Measurements from ENCODE around the gene CFAP46.
"Not testable (repeated sequence)": the region's sequence is repeated elsewhere in the genome, so short reads cannot be mapped to it uniquely, and the experiment has no call there.

Gene CFAP46

DNA sequence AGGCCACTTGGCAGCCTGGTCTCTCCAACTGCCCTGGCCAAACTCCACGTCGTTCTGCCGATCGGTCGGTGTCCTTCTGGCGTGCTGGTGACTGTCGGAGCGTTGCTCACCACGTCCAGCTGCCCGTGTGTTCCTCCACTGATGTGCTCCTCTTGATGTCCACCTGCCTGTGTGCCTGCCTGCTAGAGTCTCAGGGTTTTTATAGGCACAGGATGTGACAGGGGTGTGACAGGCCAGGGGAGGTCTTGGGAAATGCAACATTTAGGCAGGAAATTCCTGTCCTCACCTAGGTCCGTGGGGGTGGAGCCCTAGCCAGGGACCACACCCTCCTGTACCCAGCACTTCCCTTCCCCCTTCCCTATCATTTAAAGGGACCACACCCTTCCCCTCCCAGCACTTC lies 25.2 kb upstream of the CFAP46 start:
- Histone ChIP-seq H3K27me3 (ENCODE audit: control insufficient read depth in 1 of 2, insufficient read depth in 2 of 2, low read length in 2 of 2) (peaks cover 5 to 25% of the 10 kb centered on the region in 2 donors), H3K4me3 (ENCODE audit: low read depth in 1 of 2, low read length in 2 of 2) (no peak overlapping the region), H3K36me3 (ENCODE audit: insufficient read depth, low read length) (no peaks in the 10 kb centered on the region), H3K27ac (ENCODE audit: low read depth, low read length) (no peak overlapping the region), H3K9ac (ENCODE audit: low read length) (no peak overlapping the region), H3K9me3 (ENCODE audit: low read length) (no peaks in the 10 kb centered on the region), H3K4me1 (ENCODE audit: insufficient read depth, low read length) (no peaks in the 10 kb centered on the region)

DNA sequence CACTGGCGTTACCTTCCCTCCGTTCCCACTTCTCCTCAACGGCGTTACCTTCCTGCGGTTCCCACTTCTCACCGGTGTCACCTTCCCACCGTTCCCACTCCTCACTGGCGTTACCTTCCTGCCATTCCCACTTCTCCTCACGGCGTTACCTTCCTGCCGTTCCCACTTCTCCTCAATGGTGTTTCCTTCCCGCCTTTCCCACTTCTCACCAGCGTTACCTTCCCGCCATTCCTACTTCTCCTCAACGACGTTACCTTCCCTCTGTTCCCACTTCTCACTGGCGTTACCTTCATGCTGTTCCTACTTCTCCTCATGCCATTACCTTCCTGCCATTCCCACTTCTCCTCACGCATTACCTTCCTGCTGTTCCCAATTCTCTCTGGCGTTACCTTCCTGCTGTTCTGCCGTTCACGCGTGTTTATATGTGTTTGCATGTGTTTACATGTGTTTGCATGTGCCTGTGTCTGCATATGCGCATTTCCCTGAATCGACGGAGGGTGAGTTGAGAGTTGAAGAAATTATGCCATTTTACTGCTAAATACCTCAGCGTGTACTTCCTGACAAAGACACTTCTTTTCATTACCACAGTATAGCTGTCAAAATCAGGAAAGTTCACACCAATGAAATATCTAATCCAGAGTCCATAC lies 23.2 kb upstream of the CFAP46 start:
- Histone ChIP-seq H3K4me1 (ENCODE audit: insufficient read depth, low read length) (no peaks in the 10 kb centered on the region), H3K4me3 (ENCODE audit: low read depth in 1 of 2, low read length in 2 of 2) (no peak overlapping the region), H3K27me3 (ENCODE audit: control insufficient read depth in 1 of 2, insufficient read depth in 2 of 2, low read length in 2 of 2) (peaks cover 5 to 6% of the 10 kb centered on the region in 2 donors), H3K27ac (ENCODE audit: low read depth, low read length) (no peak overlapping the region), H3K36me3 (ENCODE audit: insufficient read depth, low read length) (no peaks in the 10 kb centered on the region), H3K9ac (ENCODE audit: low read length) (no peak overlapping the region), H3K9me3 (ENCODE audit: low read length) (no peaks in the 10 kb centered on the region)

DNA sequence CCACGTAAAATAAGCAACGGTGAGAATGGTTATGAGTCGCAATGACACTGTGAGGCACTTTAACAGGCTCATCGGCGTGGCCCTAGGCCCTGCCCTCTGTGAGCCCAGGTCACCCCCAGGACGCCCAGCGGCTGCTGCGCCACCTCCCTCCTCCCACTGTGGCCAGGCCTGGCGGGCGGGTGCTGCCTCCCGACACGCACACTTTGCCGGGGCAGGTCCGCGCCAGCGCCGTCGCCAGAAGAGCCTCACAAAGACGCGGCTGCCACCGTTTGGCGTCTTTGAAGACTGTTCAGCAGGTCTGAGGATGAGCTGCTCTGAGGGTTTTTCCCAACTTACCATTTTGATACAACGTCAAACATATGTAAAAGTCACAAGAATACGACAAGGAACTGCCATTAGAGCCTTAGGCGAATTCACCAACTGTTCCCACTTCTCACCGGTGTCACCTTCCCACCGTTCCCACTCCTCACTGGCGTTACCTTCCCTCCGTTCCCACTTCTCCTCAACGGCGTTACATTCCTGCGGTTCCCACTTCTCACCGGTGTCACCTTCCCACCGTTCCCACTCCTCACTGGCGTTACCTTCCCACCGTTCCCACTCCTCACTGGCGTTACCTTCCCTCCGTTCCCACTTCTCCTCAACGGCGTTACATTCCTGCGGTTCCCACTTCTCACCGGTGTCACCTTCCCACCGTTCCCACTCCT lies 22.5 kb upstream of the CFAP46 start:
- not testable (repeated sequence) for H3K9ac ChIP-seq (ENCODE audit: low read length); H3K4me3 ChIP-seq (ENCODE audit: low read depth in 1 of 2, low read length in 2 of 2); H3K27ac ChIP-seq (ENCODE audit: low read depth, low read length)

DNA sequence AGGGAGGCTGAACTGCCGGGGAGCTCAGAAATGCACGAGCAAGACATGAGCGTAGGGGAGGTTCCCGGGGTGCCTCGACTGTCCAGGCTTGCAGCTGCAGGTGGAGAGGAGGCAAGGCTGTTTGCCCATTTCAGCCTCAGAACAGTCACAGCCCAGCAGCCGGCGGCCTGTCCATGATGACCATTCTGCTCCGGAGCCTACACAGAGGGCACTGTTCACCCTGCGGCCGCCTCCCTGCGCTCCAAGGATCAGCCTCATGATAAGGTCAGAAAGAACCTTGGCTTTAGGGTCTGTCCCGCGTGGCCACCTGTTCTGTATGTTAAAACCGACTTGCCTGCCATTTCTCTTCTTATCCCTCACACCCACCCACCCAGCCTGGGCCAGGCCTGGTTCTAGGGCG lies 21.9 kb upstream of the CFAP46 start:
- Histone ChIP-seq H3K4me3 (ENCODE audit: low read depth in 1 of 2, low read length in 2 of 2) (no peak overlapping the region), H3K9ac (ENCODE audit: low read length) (no peak overlapping the region), H3K9me3 (ENCODE audit: low read length) (no peaks in the 10 kb centered on the region), H3K36me3 (ENCODE audit: insufficient read depth, low read length) (no peaks in the 10 kb centered on the region), H3K27ac (ENCODE audit: low read depth, low read length) (no peak overlapping the region), H3K4me1 (ENCODE audit: insufficient read depth, low read length) (no peaks in the 10 kb centered on the region), H3K27me3 (ENCODE audit: control insufficient read depth in 1 of 2, insufficient read depth in 2 of 2, low read length in 2 of 2) (peaks cover 5% of the 10 kb centered on the region in 2 donors)

More for the DNA sequence above, 22.5 kb upstream of the CFAP46 start:
- not testable (repeated sequence) for H3K4me1 ChIP-seq (ENCODE audit: insufficient read depth, low read length); H3K27me3 ChIP-seq (ENCODE audit: control insufficient read depth in 1 of 2, insufficient read depth in 2 of 2, low read length in 2 of 2); H3K36me3 ChIP-seq (ENCODE audit: insufficient read depth, low read length); H3K9me3 ChIP-seq (ENCODE audit: low read length)

DNA sequence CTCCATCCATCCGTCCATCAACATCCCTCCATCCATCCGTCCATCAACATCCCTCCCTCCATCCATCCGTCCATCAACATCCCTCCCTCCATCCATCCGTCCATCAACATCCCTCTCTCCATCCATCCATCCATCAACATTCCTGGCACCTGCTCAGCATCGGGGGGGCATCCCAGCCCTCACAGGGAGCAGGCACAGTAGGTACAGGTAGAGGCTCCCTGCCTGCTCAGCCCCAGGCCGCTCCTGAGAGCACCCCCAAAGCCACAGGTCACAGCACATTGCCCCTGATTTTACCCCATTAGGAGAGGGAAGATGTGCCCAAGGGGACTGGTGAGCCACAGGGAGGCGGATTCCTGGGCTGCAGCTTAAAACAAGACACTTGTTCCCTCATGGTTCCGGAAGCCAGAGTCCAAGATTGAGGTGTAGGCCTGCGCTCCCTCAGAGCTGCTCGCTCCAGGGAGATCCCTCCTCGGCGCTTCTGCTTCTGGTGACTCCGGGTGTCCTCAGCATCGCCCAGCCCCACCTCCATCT lies 21.1 kb upstream of the CFAP46 start:
- Histone ChIP-seq H3K4me1 (ENCODE audit: insufficient read depth, low read length) (no peaks in the 10 kb centered on the region), H3K27me3 (ENCODE audit: control insufficient read depth in 1 of 2, insufficient read depth in 2 of 2, low read length in 2 of 2) (peaks cover 5% of the 10 kb centered on the region in 2 donors), H3K27ac (ENCODE audit: low read depth, low read length) (no peak overlapping the region), H3K36me3 (ENCODE audit: insufficient read depth, low read length) (no peaks in the 10 kb centered on the region), H3K9ac (ENCODE audit: low read length) (no peak overlapping the region), H3K9me3 (ENCODE audit: low read length) (no peaks in the 10 kb centered on the region), H3K4me3 (ENCODE audit: low read depth in 1 of 2, low read length in 2 of 2) (no peak overlapping the region)

DNA sequence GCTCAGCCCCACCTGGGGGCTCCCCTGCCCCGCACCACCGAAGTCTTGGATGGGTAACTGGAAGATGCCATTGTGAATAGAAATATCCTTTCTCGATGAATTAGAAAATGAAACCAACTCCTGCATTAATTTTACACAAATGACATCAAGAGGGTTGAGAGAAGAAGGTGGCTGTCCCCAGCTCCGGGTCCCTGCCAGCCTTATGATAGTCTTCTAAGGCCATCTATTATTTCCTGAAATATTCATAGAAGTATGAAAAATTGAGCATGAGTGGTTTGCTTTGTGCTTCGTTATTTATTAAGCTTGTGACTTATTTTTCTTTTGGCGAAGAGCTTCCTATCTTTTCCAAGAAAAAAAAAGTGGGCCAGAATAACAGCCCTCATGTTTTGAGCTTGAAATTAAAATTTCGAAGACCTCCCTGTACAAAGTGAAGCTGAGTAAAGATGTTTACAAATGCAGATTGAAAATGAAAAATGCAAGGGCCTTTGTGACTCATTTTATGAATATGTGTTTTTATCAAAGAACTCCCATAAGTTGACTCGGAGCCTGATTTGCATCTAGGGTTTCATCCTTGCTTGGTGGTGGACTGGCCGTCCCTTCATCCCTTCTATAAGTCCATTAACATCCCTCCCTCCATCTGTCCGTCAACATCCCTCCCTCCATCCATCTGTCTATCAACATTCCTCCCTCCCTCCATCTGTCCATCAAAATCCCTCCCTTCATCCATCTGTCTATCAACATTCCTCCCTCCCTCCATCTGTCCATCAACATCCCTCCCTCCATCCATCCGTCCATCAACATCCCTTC lies 20.5 kb upstream of the CFAP46 start:
- Histone ChIP-seq H3K27me3 (ENCODE audit: control insufficient read depth in 1 of 2, insufficient read depth in 2 of 2, low read length in 2 of 2) (peaks cover 5% of the 10 kb centered on the region in 2 donors), H3K9me3 (ENCODE audit: low read length) (no peaks in the 10 kb centered on the region), H3K9ac (ENCODE audit: low read length) (no peak overlapping the region), H3K4me1 (ENCODE audit: insufficient read depth, low read length) (no peaks in the 10 kb centered on the region), H3K36me3 (ENCODE audit: insufficient read depth, low read length) (no peaks in the 10 kb centered on the region), H3K4me3 (ENCODE audit: low read depth in 1 of 2, low read length in 2 of 2) (peak overlapping the region; percentile 55 to 74), H3K27ac (ENCODE audit: low read depth, low read length) (no peak overlapping the region)

DNA sequence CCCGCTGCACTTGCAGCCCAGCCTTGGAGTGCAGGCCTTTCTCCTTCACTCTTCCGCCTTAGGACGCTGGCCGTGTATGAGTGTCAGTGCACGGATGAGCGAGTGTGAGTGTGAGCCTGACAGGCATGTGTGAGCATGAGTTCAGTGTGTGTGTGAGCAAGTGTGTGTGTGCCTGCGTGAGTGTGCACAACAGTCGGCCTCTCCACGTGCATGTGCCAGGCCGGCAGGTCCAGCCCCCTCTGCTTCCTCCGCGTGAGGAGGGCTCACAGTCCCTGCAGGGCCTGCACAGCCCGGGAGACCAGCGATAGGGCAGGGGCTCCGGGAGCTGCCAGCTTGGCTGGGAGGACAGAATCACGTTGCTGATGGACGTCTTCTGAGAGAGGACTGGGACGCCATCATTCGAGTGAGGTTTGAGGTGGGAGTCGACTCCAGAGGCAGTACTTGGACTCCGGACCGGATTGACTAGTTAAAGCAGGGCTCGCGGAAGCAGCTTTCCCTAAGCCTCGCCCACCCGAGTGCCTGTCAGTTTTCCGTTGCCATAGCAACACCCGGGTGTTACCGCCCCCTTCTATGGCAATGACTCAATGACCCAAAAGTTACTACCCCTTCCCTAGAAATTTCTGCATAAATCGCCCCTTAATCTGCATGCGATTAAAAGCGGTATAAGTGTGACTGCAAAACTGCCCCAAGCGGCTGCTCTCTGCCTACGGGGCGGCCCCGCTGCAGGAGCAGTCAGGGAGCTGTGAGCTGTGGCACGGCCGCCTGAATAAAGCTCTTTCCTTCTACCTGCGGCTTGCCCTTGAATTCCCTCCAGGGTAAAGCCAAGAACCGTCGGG lies 19.6 kb upstream of the CFAP46 start:
- H3K4me3 ChIP-seq (ENCODE audit: low read depth in 1 of 2, low read length in 2 of 2): peak overlapping the region; percentile 55 to 74

DNA sequence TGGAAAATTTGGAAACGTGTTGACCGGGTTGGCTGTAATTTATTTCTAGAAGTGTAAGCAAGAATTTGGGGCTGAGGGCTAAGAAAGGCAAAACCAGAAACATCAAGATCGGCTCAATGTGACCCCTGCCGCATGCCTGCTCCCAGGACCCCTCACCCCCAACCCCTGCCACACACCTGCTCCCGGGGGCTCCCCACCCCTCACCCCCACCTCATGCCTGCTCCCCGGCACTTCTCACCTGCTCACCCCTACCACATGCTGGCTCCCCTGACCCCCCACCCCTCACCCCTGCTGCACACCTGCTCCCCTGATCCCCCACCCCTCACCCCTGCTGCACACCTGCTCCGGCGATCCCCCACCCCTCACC lies 19.0 kb upstream of the CFAP46 start:
- peaks cover 5% of the 10 kb centered on the region in 2 donors for H3K27me3 ChIP-seq (ENCODE audit: control insufficient read depth in 1 of 2, insufficient read depth in 2 of 2, low read length in 2 of 2)
- H3K4me1 ChIP-seq (ENCODE audit: insufficient read depth, low read length): no peaks in the 10 kb centered on the region
- no peaks in the 10 kb centered on the region for H3K9me3 ChIP-seq (ENCODE audit: low read length)
- no peak overlapping the region for H3K27ac ChIP-seq (ENCODE audit: low read depth, low read length)
- H3K4me3 ChIP-seq (ENCODE audit: low read depth in 1 of 2, low read length in 2 of 2): no peak overlapping the region
- H3K9ac ChIP-seq (ENCODE audit: low read length): no peak overlapping the region
- H3K36me3 ChIP-seq (ENCODE audit: insufficient read depth, low read length): no peaks in the 10 kb centered on the region

More for the DNA sequence above, 19.6 kb upstream of the CFAP46 start:
- Histone ChIP-seq H3K9ac (ENCODE audit: low read length) (no peak overlapping the region), H3K4me1 (ENCODE audit: insufficient read depth, low read length) (no peaks in the 10 kb centered on the region), H3K36me3 (ENCODE audit: insufficient read depth, low read length) (no peaks in the 10 kb centered on the region), H3K9me3 (ENCODE audit: low read length) (no peaks in the 10 kb centered on the region), H3K27me3 (ENCODE audit: control insufficient read depth in 1 of 2, insufficient read depth in 2 of 2, low read length in 2 of 2) (peaks cover 5% of the 10 kb centered on the region in 2 donors), H3K27ac (ENCODE audit: low read depth, low read length) (no peak overlapping the region)

DNA sequence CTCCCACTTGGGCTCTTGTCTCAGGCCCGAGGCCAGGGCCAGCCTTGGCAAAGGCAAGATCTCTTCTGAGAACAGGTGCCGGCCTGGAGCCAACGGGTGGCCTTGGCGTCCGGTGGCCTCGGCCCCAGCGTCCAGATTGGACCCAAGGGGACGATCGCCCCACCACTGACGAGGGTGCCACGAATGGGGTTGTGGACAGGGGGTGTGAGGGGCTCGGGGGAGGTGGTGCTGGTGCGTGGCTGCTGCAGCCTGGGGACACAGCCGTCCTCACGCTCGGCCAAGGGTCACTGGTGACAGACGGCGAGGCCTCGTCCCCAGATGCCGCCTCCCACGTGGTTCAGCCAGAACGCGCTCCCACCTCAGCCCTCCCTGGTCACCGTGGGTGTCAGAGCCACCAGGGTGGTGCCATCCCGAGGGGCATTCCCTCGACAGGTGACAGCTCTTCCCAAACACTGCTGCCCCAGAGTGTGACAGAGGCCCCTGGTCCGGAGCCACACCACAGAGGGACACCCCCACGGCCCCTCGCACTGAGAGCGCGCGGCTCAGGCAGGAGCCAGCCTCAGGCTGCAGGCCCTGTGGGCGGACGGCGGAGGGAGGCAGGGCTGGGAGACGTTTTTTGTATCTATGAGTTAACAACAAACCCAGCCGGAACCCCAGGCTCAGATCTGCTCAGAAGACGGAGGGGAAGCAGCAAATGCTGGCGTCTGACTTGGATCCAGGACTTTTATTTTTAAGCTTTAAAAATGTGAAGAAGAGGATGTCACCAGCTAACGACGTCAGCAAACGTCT lies 18.5 kb upstream of the CFAP46 start:
- Histone ChIP-seq H3K9me3 (ENCODE audit: low read length) (no peaks in the 10 kb centered on the region), H3K9ac (ENCODE audit: low read length) (no peak overlapping the region), H3K4me3 (ENCODE audit: low read depth in 1 of 2, low read length in 2 of 2) (no peak overlapping the region), H3K36me3 (ENCODE audit: insufficient read depth, low read length) (no peaks in the 10 kb centered on the region), H3K27ac (ENCODE audit: low read depth, low read length) (no peak overlapping the region), H3K27me3 (ENCODE audit: control insufficient read depth in 1 of 2, insufficient read depth in 2 of 2, low read length in 2 of 2) (peaks cover 4 to 5% of the 10 kb centered on the region in 2 donors), H3K4me1 (ENCODE audit: insufficient read depth, low read length) (no peaks in the 10 kb centered on the region)

DNA sequence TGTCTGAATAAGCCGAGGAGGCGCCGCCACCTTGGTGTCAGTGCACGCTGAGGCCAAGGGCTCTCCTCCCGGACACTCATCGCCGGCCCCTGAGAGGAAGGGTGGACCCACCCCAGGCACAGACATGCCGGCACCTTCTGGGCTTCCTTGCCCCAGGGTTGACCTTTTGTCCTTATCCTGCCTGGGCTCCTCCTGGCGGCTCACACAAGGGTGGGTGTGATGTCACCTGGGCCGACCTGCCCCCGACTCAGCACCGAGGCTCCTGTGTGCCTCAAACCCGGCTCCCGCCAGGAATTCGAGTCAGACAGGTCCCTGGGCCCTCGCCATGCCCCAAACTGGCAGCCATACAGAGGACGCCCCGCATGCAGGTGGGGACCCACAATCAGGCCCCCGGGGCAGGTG lies 17.7 kb upstream of the CFAP46 start:
- no peak overlapping the region for H3K4me3 ChIP-seq (ENCODE audit: low read depth in 1 of 2, low read length in 2 of 2)
- no peaks in the 10 kb centered on the region for H3K4me1 ChIP-seq (ENCODE audit: insufficient read depth, low read length)
- no peaks in the 10 kb centered on the region for H3K27me3 ChIP-seq (ENCODE audit: control insufficient read depth in 1 of 2, insufficient read depth in 2 of 2, low read length in 2 of 2)
- no peak overlapping the region for H3K27ac ChIP-seq (ENCODE audit: low read depth, low read length)
- no peaks in the 10 kb centered on the region for H3K9me3 ChIP-seq (ENCODE audit: low read length)
- H3K9ac ChIP-seq (ENCODE audit: low read length): no peak overlapping the region
- no peaks in the 10 kb centered on the region for H3K36me3 ChIP-seq (ENCODE audit: insufficient read depth, low read length)
